Measurements from ENCODE around the gene EEFSEC. TPM values are rescaled to one million over a fixed set of nuclear protein-coding genes. Genes with fewer than 3 reads are reported as not detected.

EEFSEC gene
- total RNA-seq, result 16.9 TPM
- long read RNA-seq, transcript EEFSEC-201 (7 exons, 2,232 nt), result major isoform, 111 of 137 reads
- long read RNA-seq, partial matches to known transcripts, result 12 of 137 reads
- long read RNA-seq, other reads (novel, unspliced or antisense), result 14 of 137 reads

DNA sequence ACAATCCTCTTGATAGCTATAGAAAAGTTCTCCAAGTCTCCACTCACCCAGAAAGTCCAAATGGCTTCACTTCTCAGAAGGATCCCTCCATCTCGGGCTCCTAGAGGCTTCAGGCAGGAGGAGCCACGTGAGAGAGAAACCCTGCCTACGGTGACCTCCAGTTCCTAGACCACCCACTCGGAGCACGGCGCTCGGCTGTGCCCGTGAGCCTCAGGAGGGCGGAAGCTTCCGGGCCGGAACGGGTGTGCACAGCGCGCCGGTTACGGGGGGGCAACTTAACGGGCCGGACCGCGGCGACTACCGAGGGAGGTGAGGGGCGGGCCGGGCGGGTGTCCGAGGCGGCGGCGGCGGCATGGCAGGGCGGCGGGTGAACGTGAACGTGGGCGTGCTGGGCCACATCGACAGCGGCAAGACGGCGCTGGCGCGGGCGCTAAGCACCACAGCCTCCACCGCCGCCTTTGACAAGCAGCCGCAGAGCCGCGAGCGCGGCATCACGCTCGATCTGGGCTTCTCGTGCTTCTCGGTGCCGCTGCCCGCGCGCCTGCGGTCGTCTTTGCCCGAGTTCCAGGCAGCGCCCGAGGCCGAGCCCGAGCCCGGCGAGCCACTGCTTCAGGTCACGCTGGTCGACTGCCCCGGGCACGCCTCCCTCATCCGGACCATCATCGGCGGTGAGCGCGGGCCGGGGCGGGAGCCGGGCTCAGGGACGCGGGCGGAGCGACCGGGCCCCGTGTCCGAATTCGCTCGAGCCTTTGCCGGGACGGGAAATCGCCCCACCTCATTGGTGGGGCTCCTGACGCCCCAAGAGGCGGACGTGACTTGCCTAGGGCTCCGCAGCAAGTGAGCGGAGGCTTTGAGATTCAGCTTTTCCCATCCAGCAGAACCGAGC is at the start of gene EEFSEC:
TSS of gene EEFSEC (plus strand) at position 326 of the 886 bp plus-strand sequence. CDS start at position 353, 27 bp downstream.
- intact Hi-C loops (cut with DNase I), result no loop called here
- DNase-seq (peak; percentile 89), ATAC-seq (ENCODE audit: poor library complexity) (peak; percentile 95)

GRCh38 chr3:128107834-128108233 is 45.4 kb upstream of the EEFSEC start:
- peak; percentile 46 for DNase-seq
- ATAC-seq (ENCODE audit: poor library complexity), result peak; percentile 90
- intact Hi-C loops (cut with DNase I), result no loop called here

GRCh38 chr3:128111147-128111546 is 42.1 kb upstream of the EEFSEC start:
- DNase-seq (no peak), ATAC-seq (ENCODE audit: poor library complexity) (no peak)
- intact Hi-C loops (cut with DNase I), result no loop called here

DNA sequence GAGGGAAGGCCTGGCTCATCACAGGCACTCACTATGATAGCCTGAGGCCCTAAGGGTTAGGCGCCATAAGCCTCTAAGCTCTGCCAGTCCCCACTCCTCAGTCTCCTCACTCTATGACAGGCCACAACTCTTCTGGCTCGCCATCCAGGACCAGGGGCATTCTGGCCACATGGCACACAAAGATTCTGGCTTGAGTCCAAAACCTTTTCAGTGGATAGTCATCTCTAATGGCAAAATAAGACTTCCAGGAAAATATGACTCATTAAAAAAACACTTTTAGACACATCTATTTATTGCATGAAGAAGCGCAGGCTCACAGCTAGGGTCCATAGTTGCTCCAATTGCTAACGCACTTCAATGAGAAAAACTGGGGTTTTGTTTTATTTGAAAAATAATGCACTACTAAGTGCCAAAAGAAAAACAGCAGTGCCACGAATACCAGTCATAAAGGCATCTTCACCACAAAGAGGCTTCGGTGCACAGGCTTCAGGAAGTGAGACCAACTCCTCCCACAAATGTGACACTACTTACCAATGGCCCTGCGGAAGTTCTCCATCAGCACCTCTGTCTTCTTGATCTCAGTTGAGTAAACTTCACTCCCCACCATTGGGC is 40.8 kb upstream of the EEFSEC start:
- DNase-seq (no peak), ATAC-seq (ENCODE audit: poor library complexity) (no peak)
- intact Hi-C loops (cut with DNase I), result no loop called here

DNA sequence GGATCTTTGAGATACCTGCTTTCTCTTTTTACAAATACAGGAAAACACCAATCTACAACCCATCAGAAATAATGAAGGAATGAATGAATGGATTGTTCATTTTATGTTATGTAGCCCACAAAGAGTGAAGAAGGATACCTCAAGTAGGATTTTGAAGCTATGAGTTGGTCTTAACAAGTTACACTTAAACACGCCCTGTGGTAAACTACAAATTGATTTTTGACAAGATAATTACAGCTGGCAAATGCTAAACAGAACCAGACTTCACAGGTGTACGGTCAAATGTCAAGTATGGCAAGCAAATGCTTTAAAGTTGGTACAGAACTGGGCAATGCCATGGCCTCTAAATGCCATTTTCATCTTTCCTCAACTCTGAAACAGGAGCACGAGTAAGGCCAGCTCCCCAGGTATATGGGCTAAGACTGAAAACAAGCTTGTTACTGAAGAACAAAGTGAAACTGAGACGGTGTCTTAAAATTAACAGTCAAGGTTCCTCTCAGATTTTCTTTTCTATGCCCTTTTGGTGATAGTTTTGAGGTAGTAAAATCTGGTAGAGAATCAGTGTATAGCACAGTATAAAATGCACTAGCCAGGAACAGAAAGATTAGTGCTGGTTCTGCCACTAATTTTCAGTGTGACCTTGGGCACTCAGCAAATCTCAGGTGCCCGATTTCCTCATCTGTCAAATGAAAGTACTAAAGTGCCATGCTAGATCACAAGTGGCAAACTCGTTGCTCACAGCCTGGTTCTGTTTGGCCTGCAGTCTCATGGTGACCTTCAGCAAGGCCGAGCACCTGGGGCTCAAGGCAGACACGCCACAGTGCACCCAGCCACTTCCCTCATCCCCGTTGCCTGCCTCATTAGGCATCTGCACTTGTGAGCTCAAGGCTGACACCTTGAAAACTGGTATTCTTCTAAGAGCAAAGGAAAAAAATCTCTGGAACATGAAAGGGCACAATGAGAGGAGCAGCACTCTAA is 39.2 kb upstream of the EEFSEC start:
- intact Hi-C loops (cut with DNase I), result no loop called here
- ATAC-seq (ENCODE audit: poor library complexity), result peak; percentile 79
- no peak for DNase-seq

- ATAC-seq (ENCODE audit: poor library complexity) (no peak), DNase-seq (no peak)
- intact Hi-C loops (cut with DNase I), result no loop called here
These were observed 31.3 kb upstream of the EEFSEC start for GRCh38 chr3:128122013-128122412.

- no peak for DNase-seq
- ATAC-seq (ENCODE audit: poor library complexity), result no peak
- intact Hi-C loops (cut with DNase I), result no loop called here
These were observed 30.1 kb upstream of the EEFSEC start for GRCh38 chr3:128123156-128123537.

GRCh38 chr3:128123538-128124368 is 29.5 kb upstream of the EEFSEC start, which contains the start of gene RUVBL1:
Gene RUVBL1, minus strand, starts transcription at chr3:128123812. Its CDS starts 88 bp downstream, at chr3:128123724.
- peak; percentile 100 for ATAC-seq (ENCODE audit: poor library complexity)
- intact Hi-C loops (cut with DNase I), result no loop called here
- peak; percentile 99 for DNase-seq

- no peak for ATAC-seq (ENCODE audit: poor library complexity)
- DNase-seq, result no peak
- intact Hi-C loops (cut with DNase I), result no loop called here
These were observed 26.0 kb upstream of the EEFSEC start for GRCh38 chr3:128127236-128127635.

DNA sequence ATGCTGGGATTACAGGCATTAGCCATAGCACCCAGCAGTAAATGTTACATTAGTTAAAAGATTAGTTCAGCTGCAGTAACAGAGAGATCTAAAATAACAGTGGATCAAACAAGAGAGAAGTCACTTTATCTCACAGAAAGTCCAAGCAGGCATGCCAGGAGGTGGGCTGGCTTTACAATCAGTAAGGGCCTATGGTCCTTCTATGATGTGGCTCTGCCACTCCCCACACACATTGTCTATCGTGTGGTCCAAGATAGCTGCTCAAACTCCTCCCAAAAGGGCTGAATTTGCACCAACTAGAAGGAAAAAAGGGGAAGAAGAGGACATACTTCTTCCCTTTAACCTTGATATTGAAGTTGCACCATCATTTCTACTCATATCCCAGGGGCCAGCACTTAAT is 25.0 kb upstream of the EEFSEC start:
- ATAC-seq (ENCODE audit: poor library complexity) (no peak), DNase-seq (no peak)
- intact Hi-C loops (cut with DNase I), result no loop called here

DNA sequence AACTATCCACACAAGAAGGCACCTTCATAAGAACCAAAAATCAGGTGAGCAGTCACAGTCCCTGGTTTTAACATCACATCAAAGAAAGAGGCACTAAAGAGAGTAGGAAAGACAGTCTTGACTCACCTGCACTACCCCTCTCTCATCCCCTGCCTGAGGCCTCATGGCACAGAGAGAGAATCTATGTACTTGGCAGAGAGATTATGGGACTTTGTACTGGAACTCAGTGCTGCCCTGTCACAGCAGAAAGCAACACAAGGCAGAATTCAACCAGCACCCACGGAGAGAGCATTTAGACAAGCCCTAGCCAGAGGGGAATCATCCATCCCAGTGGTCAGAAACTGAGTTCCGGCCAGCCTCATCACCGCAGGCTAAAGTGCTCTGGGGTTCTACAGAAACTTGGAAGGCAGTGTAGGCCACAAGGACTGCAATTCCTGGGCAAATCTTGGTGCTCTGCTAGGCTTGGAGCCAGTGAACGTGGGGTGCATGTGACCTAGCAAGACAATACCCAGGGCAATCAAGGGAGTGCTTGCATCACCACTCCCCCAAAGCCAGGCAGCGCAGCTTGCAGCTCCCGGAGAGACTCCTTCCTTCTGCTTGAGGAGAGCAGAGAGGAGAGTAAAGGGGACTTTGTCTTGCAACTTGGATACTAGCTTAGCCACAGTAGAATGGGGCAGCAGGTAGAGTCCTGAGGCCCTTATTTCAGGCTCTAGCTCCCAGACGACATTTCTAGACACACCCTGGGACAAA is 21.2 kb upstream of the EEFSEC start:
- no peak for DNase-seq
- ATAC-seq (ENCODE audit: poor library complexity), result no peak
- intact Hi-C loops (cut with DNase I), result loop anchor here (5.0 to 10.0 kb wide), 2 partner anchors 35 to 57 kb away; no protein-coding TSS in a partner anchor

DNA sequence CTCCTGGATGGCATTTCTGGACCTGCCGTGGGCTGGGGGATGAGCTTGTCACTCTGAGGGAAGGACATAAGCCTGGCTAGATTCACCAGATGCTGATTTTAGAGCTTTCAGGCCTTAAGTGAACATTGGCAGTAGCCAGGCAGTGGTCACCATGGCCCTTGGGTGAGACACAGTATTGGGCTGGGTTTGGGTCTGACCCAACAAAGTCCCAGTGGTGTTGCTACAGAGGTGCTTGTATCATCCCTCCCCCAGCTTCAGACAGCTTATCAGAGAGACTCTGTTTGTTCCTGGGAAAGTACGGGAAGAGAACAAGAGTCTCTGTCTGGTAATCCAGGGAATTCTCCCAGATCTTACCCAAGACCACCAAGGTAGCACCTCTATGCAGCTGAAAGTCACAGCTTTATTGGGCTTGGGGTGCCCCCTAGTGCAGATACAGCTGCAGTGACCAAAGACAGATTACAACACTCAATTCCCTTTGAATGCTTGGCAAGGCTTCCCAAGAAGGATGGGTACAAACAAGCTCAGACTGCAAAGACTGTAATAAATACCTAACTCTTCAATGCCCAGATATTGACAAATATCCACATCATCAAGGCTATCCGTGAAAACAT is 19.9 kb upstream of the EEFSEC start:
- ATAC-seq (ENCODE audit: poor library complexity) (peak; percentile 79), DNase-seq (no peak)
- intact Hi-C loops (cut with DNase I), result loop anchor here (5.0 to 10.0 kb wide), 2 partner anchors 36 to 59 kb away; no protein-coding TSS in a partner anchor

- no peak for ATAC-seq (ENCODE audit: poor library complexity)
- intact Hi-C loops (cut with DNase I), result no loop called here
- DNase-seq, result no peak
These were observed 9.8 kb upstream of the EEFSEC start for GRCh38 chr3:128143496-128143895.

DNA sequence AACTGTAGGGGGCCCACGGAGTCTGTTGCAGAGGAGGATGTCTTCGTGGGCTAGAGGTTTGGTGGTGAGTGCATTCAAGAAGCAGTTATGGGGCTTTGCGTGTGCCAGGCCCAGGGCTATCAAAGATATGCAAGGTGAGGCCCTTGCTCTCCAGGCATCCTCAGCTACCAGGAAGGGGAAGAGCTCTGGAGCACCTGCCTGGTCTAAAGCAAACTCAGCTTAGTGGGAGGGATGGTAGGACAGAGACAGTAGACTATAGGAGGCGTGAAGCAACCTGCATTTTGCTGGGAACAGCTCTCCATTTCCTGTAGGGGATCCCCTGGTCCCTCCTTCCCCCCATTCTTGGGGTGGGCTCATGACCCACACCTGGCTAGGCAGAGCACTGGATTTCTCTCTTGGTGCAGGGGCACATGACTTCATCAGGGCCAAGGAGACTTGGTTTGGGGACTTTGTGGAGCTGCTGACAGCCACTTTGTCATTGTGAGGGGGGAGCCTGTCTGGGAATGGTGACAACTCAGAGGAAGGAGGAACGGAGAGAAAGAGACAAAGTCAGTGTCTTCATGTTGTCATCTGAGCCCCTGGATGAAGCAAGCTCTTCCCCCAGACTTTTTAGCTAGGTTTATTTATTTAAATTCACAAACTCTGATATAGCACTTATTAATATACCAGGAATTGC is 8.6 kb upstream of the EEFSEC start:
- no peak for DNase-seq
- ATAC-seq (ENCODE audit: poor library complexity), result no peak
- intact Hi-C loops (cut with DNase I), result no loop called here

- peak; percentile 59 for DNase-seq
- ATAC-seq (ENCODE audit: poor library complexity), result peak; percentile 53
- intact Hi-C loops (cut with DNase I), result no loop called here
These were observed 8.0 kb upstream of the EEFSEC start for GRCh38 chr3:128145279-128145678.

- intact Hi-C loops (cut with DNase I), result no loop called here
- no peak for ATAC-seq (ENCODE audit: poor library complexity)
- no peak for DNase-seq
These were observed 7.1 kb upstream of the EEFSEC start for GRCh38 chr3:128146201-128146600.
